ENCODE results near the gene HAAO.

- TF ChIP-seq CTCF (IDR thresholded peaks at IDR 0.05): no peak
- TF ChIP-seq POLR2A (IDR thresholded peaks at IDR 0.05): no peak
These were observed 7.5 kb upstream of the HAAO start for GRCh38 chr2:42799881-42800280.

Measured in right lobe of liver (tissue), 4 donors.